Heart left ventricle (tissue), 11 donors: ENCODE data around the gene OR1E1. TPM values are rescaled to one million over a fixed set of nuclear protein-coding genes. Genes with fewer than 3 reads are reported as not detected.

ENCODE experiments used
- polyA plus RNA-seq, 2 donors: library from polyadenylated mRNA; stranded (reverse); fragments of 200-250 nt; gene quantifications; one replicate each; pipeline ENCODE4 v1.2.3, GENCODE V29; 2013
- total RNA-seq, 9 donors: library from RNA; depleted of rRNA in 2 of 9; stranded (reverse); fragments of >200 nt in 2 of 9; fragmentation: NEBNext Ultra II Directional in 3 of 9; extraction: Animal tissue kit (Norgen Biotek cat#: 25700) in 3 of 9; gene quantifications; one replicate each; pipeline versions ENCODE4 v1.1.0 to v1.2.4, GENCODE V29; 2016 to 2023
- donor health status: ischemic (EF 13 %, LVEDD 7.1; RV severe dilation, severe dysfunction).
- donor health status: healthy with polysubstance abuse.
- donor health status: DM: no; HTN: yes; CAD: no.
- donor health status: DM: no; HTN: no; CAD: no.
- donor health status: ischemic (EF 25% LVEDD 5.7; RV mildly dilated, moderate dysfunction).
- donor health status: healthy.
- donor health status: DM: yes; HTN: yes; CAD: no.
- donor health status: PGD.
- donor health status: nonischemic (EF 23%, LVEDD 6.1; RV moderate dilation, normal function).

Gene OR1E1
- total and polyA plus RNA-seq, 11 donors, result not detected

Other genes starting within 250 kb of the OR1E1 start
- not detected for gene OR1A2, start 200.9 kb downstream of the OR1E1 start, total RNA-seq
- not detected for gene OR1A2, start 200.9 kb downstream of the OR1E1 start, polyA plus RNA-seq
- gene OR1A1, start 190.7 kb downstream of the OR1E1 start, total RNA-seq, result not detected
- not detected for gene OR1A1, start 190.7 kb downstream of the OR1E1 start, polyA plus RNA-seq
- gene OR3A1, start 100.0 kb downstream of the OR1E1 start, total RNA-seq, result not detected
- not detected for gene OR3A1, start 100.0 kb downstream of the OR1E1 start, polyA plus RNA-seq
- under 1 TPM in 1 of 9 donors, not detected in 8; 0.35 TPM for gene OR3A2, start 12.1 kb downstream of the OR1E1 start, total RNA-seq
- gene OR3A2, start 12.1 kb downstream of the OR1E1 start, polyA plus RNA-seq, result not detected
- gene OR3A3, start 13.0 kb upstream of the OR1E1 start, total RNA-seq, result not detected
- gene OR3A3, start 13.0 kb upstream of the OR1E1 start, polyA plus RNA-seq, result not detected
- gene OR1E2, start 35.4 kb upstream of the OR1E1 start, total RNA-seq, result under 1 TPM in 1 of 9 donors, not detected in 8; 0.52 TPM
- gene OR1E2, start 35.4 kb upstream of the OR1E1 start, polyA plus RNA-seq, result not detected
- under 1 TPM in 5 of 9 donors, not detected in 4; 0.16 to 0.72 (median 0.44) TPM for gene SPATA22, start 73.4 kb upstream of the OR1E1 start, total RNA-seq
- under 1 TPM in 1 of 2 donors, not detected in 1; 0.23 TPM for gene SPATA22, start 73.4 kb upstream of the OR1E1 start, polyA plus RNA-seq
- gene ASPA, start 77.6 kb upstream of the OR1E1 start, total RNA-seq, result 1 to 10 TPM in 6 of 9 donors, under 1 TPM in 3; 0.44 to 2.4 (median 1.3) TPM
- under 1 TPM; 0.26 to 0.88 TPM for gene ASPA, start 77.6 kb upstream of the OR1E1 start, polyA plus RNA-seq
- gene TRPV3, start 159.4 kb upstream of the OR1E1 start, total RNA-seq, result 1 to 10 TPM in 4 of 9 donors, under 1 TPM in 4, not detected in 1; 0.25 to 1.7 (median 0.97) TPM
- under 1 TPM; 0.32 to 0.65 TPM for gene TRPV3, start 159.4 kb upstream of the OR1E1 start, polyA plus RNA-seq
- gene TRPV1, start 211.0 kb upstream of the OR1E1 start, total RNA-seq, result 1 to 10 TPM; 2.0 to 4.5 (median 3.3) TPM
- gene TRPV1, start 211.0 kb upstream of the OR1E1 start, polyA plus RNA-seq, result 1 to 10 TPM; 1.9 to 4.9 TPM
- gene SHPK, start 237.8 kb upstream of the OR1E1 start, total RNA-seq, result 1 to 10 TPM; 2.5 to 7.3 (median 3.6) TPM
- gene SHPK, start 237.8 kb upstream of the OR1E1 start, polyA plus RNA-seq, result 1 to 10 TPM; 2.9 to 3.7 TPM
- gene CTNS, start 238.3 kb upstream of the OR1E1 start, total RNA-seq, result 10 to 100 TPM in 3 of 9 donors, 1 to 10 TPM in 6; 6.2 to 19.0 (median 8.7) TPM
- 10 to 100 TPM in 1 of 2 donors, 1 to 10 TPM in 1; 6.8 to 10.9 TPM for gene CTNS, start 238.3 kb upstream of the OR1E1 start, polyA plus RNA-seq